CD4-positive, alpha-beta T cell (primary cell): Measurements from ENCODE around the gene EPHA4. TPM values are rescaled to one million over a fixed set of nuclear protein-coding genes. Genes with fewer than 3 reads are reported as not detected.

Experiments used
- ATAC-seq: fragments of 200-7000 bp; cut with Tn5 transposase; one replicate; pipeline ENCODE4 v1.10.0; 2022; ENCODE audit warnings: mild to moderate bottlenecking; ENCODE audit not compliant: poor library complexity
- CTCF ChIA-PET: fragments of 350-600 bp; sonication (Branson Sonifier 250); formaldehyde crosslinking; loops from one replicate; lab custom pipeline; 2021; ENCODE audit warnings: antibody characterized with exemption, inconsistent platforms; lab: Charles Lee
- POLR2A ChIA-PET: fragments of 350-600 bp; sonication (Branson Sonifier 250); formaldehyde crosslinking; loops from one replicate; lab custom pipeline; 2021; ENCODE audit warnings: antibody characterized with exemption, inconsistent platforms; lab: Charles Lee
- DNase-seq, 14 experiments: peaks; one replicate each; pipeline ENCODE4 v3.0.0-alpha.2; 2013 to 2020; ENCODE audit warnings: mixed read lengths in 2 of 14
- H3K27ac ChIP-seq, 2 donors: one replicate each; pipeline versions ENCODE4 v1.5.1 to v1.7.0; 2013; ENCODE audit warnings: low read length in 2 of 2, low read depth in 1 of 2, mild to moderate bottlenecking in 1 of 2
- H3K27me3 ChIP-seq, 2 experiments: 1 replicate in 1 of 2; 2 replicates in 1 of 2; pipeline versions ENCODE4 v1.6.1 to v1.7.0; 2013; ENCODE audit warnings: low read length in 2 of 2, control low read depth in 1 of 2, mild to moderate bottlenecking in 1 of 2, moderate library complexity in 1 of 2; ENCODE audit not compliant: insufficient read depth in 2 of 2, control insufficient read depth in 1 of 2
- H3K36me3 ChIP-seq: one replicate; pipeline ENCODE4 v1.6.1; 2013; ENCODE audit warnings: low read length, control low read depth; ENCODE audit not compliant: insufficient read depth
- H3K4me1 ChIP-seq: one replicate; pipeline ENCODE4 v1.6.1; 2013; ENCODE audit warnings: low read length, control low read depth; ENCODE audit not compliant: insufficient read depth
- H3K4me3 ChIP-seq: one replicate; pipeline ENCODE4 v1.5.1; 2013; ENCODE audit warnings: mild to moderate bottlenecking, low read length, moderate library complexity
- H3K9me3 ChIP-seq, 2 experiments: 1 replicate in 1 of 2; 2 replicates in 1 of 2; pipeline versions ENCODE4 v1.6.1 to v1.7.0; 2013; ENCODE audit warnings: low read length in 2 of 2, mild to moderate bottlenecking in 2 of 2, control low read depth in 1 of 2, moderate library complexity in 1 of 2; ENCODE audit not compliant: control insufficient read depth in 1 of 2, insufficient read depth in 1 of 2
- H3K27ac Mint-ChIP-seq: one replicate; pipeline ENCODE4 v1.8.0; 2020; ENCODE audit warnings: mixed read lengths
- H3K27me3 Mint-ChIP-seq: one replicate; pipeline ENCODE4 v1.8.0; 2021; ENCODE audit warnings: mixed read lengths
- H3K36me3 Mint-ChIP-seq: one replicate; pipeline ENCODE4 v1.8.0; 2021; ENCODE audit warnings: low read depth, mixed read lengths
- H3K4me1 Mint-ChIP-seq: one replicate; pipeline ENCODE4 v1.8.0; 2021; ENCODE audit warnings: low read depth, mixed read lengths
- H3K4me3 Mint-ChIP-seq: one replicate; pipeline ENCODE4 v1.8.0; 2020; ENCODE audit warnings: mild to moderate bottlenecking, mixed read lengths
- H3K9me3 Mint-ChIP-seq: one replicate; pipeline ENCODE4 v1.8.0; 2020; ENCODE audit warnings: mixed read lengths
- intact Hi-C, 2 experiments: fragments of 100-400 bp; cut with DNase I in 1 of 2; cut with micrococcal nuclease in 1 of 2; formaldehyde crosslinking; loops; one replicate each; pipeline versions ENCODE4 v1.15.1 to v1.9.0; 2023 to 2025; cut with DNase I, micrococcal nuclease
- total RNA-seq, 174 experiments: library from RNA in 2 of 174; stranded (reverse) in 2 of 174; gene quantifications; one replicate each; pipeline ENCODE4 v1.2.3 and lab custom pipeline; 2021 to 2026
- TF ChIP-seq, protein P1 (sequence below): fragments of 200-600 bp; IDR thresholded peaks from one replicate; pipeline ENCODE4 v1.8.0; 2022; ENCODE audit warnings: antibody characterized with exemption, mild to moderate bottlenecking

EPHA4 gene
- total RNA-seq, 2 experiments from 2014 or later, result 85.7 to 86.5 TPM

DNA sequence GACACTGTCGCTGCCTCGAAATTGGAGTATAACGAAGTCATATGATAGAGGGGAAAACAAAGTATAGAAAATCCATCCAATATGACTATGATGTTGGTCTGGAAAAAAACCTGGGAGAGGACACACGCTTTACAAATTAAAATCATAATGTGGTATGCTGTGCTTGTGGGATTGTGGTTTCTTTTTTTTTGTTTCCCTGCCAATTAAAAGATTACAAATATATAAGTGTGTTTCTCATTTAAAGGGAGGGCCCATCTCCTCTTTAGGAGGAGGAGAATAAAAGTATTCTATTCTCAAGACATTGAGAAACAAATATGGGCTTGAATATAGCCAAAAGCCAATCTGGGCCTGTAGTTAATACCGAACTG, 86.6 kb downstream of the EPHA4 start:
- no peaks in the 10 kb centered on the region for H3K27me3 Mint-ChIP-seq
- CTCF ChIA-PET, result no interaction called here

DNA sequence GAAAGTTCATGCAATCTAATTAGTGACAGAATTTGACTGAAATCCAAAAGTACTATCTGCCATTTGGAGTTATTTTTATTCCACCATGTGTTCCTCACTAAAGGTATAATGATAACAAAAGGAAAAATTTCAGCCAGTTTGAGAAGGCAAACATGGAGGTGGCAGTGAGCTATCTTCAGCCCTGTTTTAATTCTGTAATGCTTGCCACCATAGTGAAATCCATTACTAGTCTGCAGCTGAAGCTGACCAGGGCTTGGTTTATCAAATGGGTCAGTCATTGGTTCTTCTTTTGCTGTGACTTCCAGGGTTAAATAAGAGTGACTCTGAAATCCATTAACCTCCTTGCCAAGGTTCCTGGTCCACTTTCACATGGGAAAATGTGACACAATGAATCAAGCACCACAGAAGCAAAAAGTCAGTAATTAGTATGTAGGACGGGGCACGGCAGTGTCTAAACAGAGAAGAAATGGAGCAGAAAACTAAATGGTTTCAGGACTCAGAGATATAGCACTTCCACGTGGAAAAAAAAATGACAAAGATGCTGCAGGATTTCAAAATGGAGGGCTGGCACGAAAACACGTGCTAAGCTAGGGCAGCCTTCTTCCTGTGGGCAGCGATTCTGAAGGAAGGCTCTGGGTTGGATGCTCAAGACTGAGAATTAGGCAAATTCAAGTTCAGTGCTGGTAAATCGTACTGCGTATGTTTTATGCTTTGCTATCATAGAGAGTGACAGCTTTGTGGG, 87.2 kb downstream of the EPHA4 start:
- Mint-ChIP-seq H3K4me3 (no peak overlapping the region), H3K27me3 (no peaks in the 10 kb centered on the region), H3K36me3 (peaks cover 28% of the 10 kb centered on the region), H3K9me3 (no peaks in the 10 kb centered on the region), H3K27ac (no peak overlapping the region), H3K4me1 (peaks cover 13% of the 10 kb centered on the region)
- peaks cover 8% of the 10 kb centered on the region for H3K36me3 ChIP-seq
- TF ChIP-seq, protein P1, sequence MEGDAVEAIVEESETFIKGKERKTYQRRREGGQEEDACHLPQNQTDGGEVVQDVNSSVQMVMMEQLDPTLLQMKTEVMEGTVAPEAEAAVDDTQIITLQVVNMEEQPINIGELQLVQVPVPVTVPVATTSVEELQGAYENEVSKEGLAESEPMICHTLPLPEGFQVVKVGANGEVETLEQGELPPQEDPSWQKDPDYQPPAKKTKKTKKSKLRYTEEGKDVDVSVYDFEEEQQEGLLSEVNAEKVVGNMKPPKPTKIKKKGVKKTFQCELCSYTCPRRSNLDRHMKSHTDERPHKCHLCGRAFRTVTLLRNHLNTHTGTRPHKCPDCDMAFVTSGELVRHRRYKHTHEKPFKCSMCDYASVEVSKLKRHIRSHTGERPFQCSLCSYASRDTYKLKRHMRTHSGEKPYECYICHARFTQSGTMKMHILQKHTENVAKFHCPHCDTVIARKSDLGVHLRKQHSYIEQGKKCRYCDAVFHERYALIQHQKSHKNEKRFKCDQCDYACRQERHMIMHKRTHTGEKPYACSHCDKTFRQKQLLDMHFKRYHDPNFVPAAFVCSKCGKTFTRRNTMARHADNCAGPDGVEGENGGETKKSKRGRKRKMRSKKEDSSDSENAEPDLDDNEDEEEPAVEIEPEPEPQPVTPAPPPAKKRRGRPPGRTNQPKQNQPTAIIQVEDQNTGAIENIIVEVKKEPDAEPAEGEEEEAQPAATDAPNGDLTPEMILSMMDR, result no peak
- CTCF ChIA-PET, result no interaction called here
- ATAC-seq, result no peak
- H3K9me3 ChIP-seq, result no peaks in the 10 kb centered on the region
- intact Hi-C loops, result no loop called here
- POLR2A ChIA-PET, result interaction anchor here (1.2 to 1.3 kb wide), 2 partner anchors 10 to 86 kb away, joined by 5 to 7 read pairs; no protein-coding TSS in a partner anchor
- no peak for DNase-seq
- H3K27ac ChIP-seq, result no peak overlapping the region
- no peaks in the 10 kb centered on the region for H3K4me1 ChIP-seq
- H3K4me3 ChIP-seq, result no peak overlapping the region
- H3K27me3 ChIP-seq, result no peaks in the 10 kb centered on the region

More for the DNA sequence above, 86.6 kb downstream of the EPHA4 start:
- POLR2A ChIA-PET, result interaction anchor here (1.2 kb wide), 1 partner anchor 10 kb away, joined by 7 read pairs; no protein-coding TSS in a partner anchor
- Mint-ChIP-seq H3K4me1 (peaks cover 13% of the 10 kb centered on the region), H3K9me3 (no peaks in the 10 kb centered on the region), H3K36me3 (peaks cover 25% of the 10 kb centered on the region), H3K27ac (no peak overlapping the region), H3K4me3 (no peak overlapping the region)
- Histone ChIP-seq H3K36me3 (peaks cover 3% of the 10 kb centered on the region), H3K4me1 (no peaks in the 10 kb centered on the region), H3K27me3 (no peaks in the 10 kb centered on the region), H3K4me3 (no peak overlapping the region), H3K27ac (no peak overlapping the region), H3K9me3 (no peaks in the 10 kb centered on the region)
- TF ChIP-seq, protein P1, result no peak
- intact Hi-C loops, result no loop called here
- DNase-seq (no peak), ATAC-seq (no peak)

DNA sequence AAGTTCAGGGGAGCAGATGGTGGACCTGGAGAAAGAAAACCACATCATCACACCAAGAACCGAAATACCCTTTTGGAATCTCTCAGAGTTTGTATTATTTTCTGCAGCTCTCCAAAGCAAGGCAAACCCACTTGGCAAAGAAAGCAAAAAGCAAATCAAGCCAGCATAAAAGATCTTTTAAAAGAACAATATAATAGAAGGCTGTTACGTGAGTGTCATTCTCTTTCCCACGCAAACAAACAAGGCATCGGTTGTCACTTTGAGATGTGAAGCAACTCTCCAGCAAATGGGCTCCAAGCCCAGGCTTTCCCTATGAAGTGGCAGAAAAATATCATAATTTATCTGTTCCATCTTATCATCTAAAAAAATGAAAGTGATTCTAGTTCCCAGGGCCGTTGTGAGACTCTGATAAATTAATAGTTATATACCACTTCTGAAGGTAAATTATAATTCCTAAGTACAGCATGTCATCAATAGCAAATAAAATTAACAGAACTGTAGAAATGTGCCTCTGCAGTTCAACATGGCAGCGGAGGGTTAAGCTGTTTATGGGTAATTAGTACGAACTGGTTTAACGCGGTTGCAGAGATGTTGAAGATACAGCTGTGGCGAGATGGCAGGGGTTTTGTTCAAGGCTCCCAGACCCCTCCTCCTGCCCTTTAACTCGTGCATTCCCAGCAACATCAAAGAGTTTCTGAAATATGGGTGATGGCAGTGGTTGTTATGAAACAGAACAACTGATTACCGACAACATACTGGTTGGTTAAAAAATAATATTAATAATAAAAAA, 89.2 kb downstream of the EPHA4 start:
- intact Hi-C loops, result no loop called here
- ATAC-seq, result no peak
- DNase-seq, result no peak

More for the DNA sequence above, 89.2 kb downstream of the EPHA4 start:
- Histone ChIP-seq H3K4me3 (no peak overlapping the region), H3K36me3 (peaks cover 8% of the 10 kb centered on the region), H3K9me3 (no peaks in the 10 kb centered on the region), H3K4me1 (no peaks in the 10 kb centered on the region), H3K27me3 (no peaks in the 10 kb centered on the region), H3K27ac (no peak overlapping the region)
- CTCF ChIA-PET, result interaction anchor here (1.6 kb wide), 1 partner anchor 11 kb away, joined by 3 read pairs; no protein-coding TSS in a partner anchor
- no peak overlapping the region for H3K4me3 Mint-ChIP-seq
- no peak overlapping the region for H3K27ac Mint-ChIP-seq
- no peaks in the 10 kb centered on the region for H3K27me3 Mint-ChIP-seq
- POLR2A ChIA-PET, result interaction anchor here (1.1 kb wide), 1 partner anchor 35 kb away, joined by 5 read pairs; no protein-coding TSS in a partner anchor
- no peaks in the 10 kb centered on the region for H3K9me3 Mint-ChIP-seq
- TF ChIP-seq, protein P1, result no peak
- H3K36me3 Mint-ChIP-seq, result peaks cover 28% of the 10 kb centered on the region
- peaks cover 13% of the 10 kb centered on the region for H3K4me1 Mint-ChIP-seq
